Neural cell (in vitro differentiated cells): Measurements from ENCODE around the gene TTPAL. TPM values are rescaled to one million over a fixed set of nuclear protein-coding genes. Genes with fewer than 3 reads are reported as not detected.

ENCODE experiments used
- H2AFZ ChIP-seq: fragments of 200-600, 300-800 bp; sonication (generic), shearing (Covaris generic); 2 replicates; pipeline ENCODE4 v1.6.0; 2014; ENCODE audit warnings: low read depth, mild to moderate bottlenecking, antibody characterized with exemption, low read length, moderate library complexity
- H3F3A ChIP-seq: fragments of 200-600 bp; shearing (Covaris generic); 2 replicates; pipeline ENCODE4 v1.6.1; 2016; ENCODE audit warnings: mild to moderate bottlenecking, moderate library complexity, mixed read lengths, antibody characterized with exemption, low read length; ENCODE audit not compliant: insufficient read depth, poor library complexity, severe bottlenecking
- H3K27ac ChIP-seq: fragments of 200-600, 300-800 bp; sonication (generic), shearing (Covaris generic); 2 replicates; pipeline ENCODE4 v1.5.1; 2014; ENCODE audit warnings: mild to moderate bottlenecking, low read length, moderate library complexity
- H3K27me3 ChIP-seq: fragments of 300-800, 200-600 bp; sonication (generic), shearing (Covaris generic); 2 replicates; pipeline ENCODE4 v1.6.0; 2014; ENCODE audit warnings: mild to moderate bottlenecking, low read depth, low read length, moderate library complexity; ENCODE audit not compliant: insufficient read depth
- H3K36me3 ChIP-seq: fragments of 300-800, 200-600 bp; sonication (generic), shearing (Covaris generic); 2 replicates; pipeline ENCODE4 v1.5.1; 2014; ENCODE audit warnings: mild to moderate bottlenecking, antibody characterized with exemption, low read length, moderate library complexity; ENCODE audit not compliant: insufficient read depth
- H3K4me2 ChIP-seq: fragments of 300-800, 200-600 bp; sonication (generic), shearing (Covaris generic); 2 replicates; pipeline ENCODE4 v1.6.0; 2014; ENCODE audit warnings: mild to moderate bottlenecking, low read length
- H3K4me3 ChIP-seq: fragments of 300-800, 200-600 bp; sonication (generic), shearing (Covaris generic); 2 replicates; pipeline ENCODE4 v1.5.1; 2014; ENCODE audit warnings: mild to moderate bottlenecking, low read length, moderate library complexity
- H3K79me2 ChIP-seq: fragments of 200-600 bp; shearing (Covaris generic); replicated peaks from 2 replicates; pipeline ENCODE4 v1.6.0; 2014; ENCODE audit warnings: mild to moderate bottlenecking, low read length, moderate library complexity; ENCODE audit not compliant: insufficient read depth
- H3K9ac ChIP-seq: fragments of 300-800, 200-600 bp; sonication (generic), shearing (Covaris generic); 2 replicates; pipeline ENCODE4 v1.6.1; 2016; ENCODE audit warnings: mild to moderate bottlenecking, low read length, mixed read lengths
- H3K9me2 ChIP-seq: fragments of 200-600 bp; shearing (Covaris generic); 2 replicates; pipeline ENCODE4 v1.6.1; 2016; ENCODE audit warnings: mild to moderate bottlenecking, low read length, mixed read lengths; ENCODE audit not compliant: insufficient read depth
- H3K9me3 ChIP-seq: fragments of 200-600, 300-800 bp; sonication (generic), shearing (Covaris generic); 2 replicates; pipeline ENCODE4 v1.6.1; 2016; ENCODE audit warnings: mild to moderate bottlenecking, mixed run types, low read length, moderate library complexity, mixed read lengths
- H4K20me1 ChIP-seq: fragments of 200-600 bp; shearing (Covaris generic); 2 replicates; pipeline ENCODE4 v1.6.1; 2016; ENCODE audit warnings: mild to moderate bottlenecking, mixed run types; ENCODE audit not compliant: insufficient read depth
- CTCF ChIP-seq: fragments of 450-650 bp; IDR thresholded peaks from 2 replicates; pipeline ENCODE4 v1.5.1; 2014; ENCODE audit warnings: antibody characterized with exemption, mild to moderate bottlenecking, moderate library complexity; ENCODE audit not compliant: poor library complexity, severe bottlenecking
- EP300 ChIP-seq: fragments of 450-650 bp; conservative IDR thresholded peaks from 2 replicates; pipeline ENCODE4 v1.6.1; 2014; ENCODE audit warnings: antibody characterized with exemption, mild to moderate bottlenecking, moderate library complexity; ENCODE audit not compliant: poor library complexity, severe bottlenecking
- EZH2 ChIP-seq: fragments of 200-600, 300-800 bp; shearing (Covaris generic), sonication (generic); IDR thresholded peaks from 2 replicates; pipeline ENCODE4 v1.6.1; 2014; ENCODE audit warnings: antibody characterized with exemption, low read length, borderline replicate concordance, mild to moderate bottlenecking; ENCODE audit not compliant: insufficient read depth, poor library complexity, severe bottlenecking
- MXI1 ChIP-seq: fragments of 450-650 bp; conservative IDR thresholded peaks from 2 replicates; pipeline ENCODE4 v1.6.1; 2014; ENCODE audit warnings: antibody characterized with exemption, mild to moderate bottlenecking; ENCODE audit not compliant: poor library complexity, severe bottlenecking
- POLR2AphosphoS5 ChIP-seq: IDR thresholded peaks from 2 replicates; pipeline ENCODE4 v1.6.1; 2012
- RAD21 ChIP-seq: fragments of 450-650 bp; conservative IDR thresholded peaks from 2 replicates; pipeline ENCODE4 v1.6.1; 2014; ENCODE audit warnings: antibody characterized with exemption, mild to moderate bottlenecking, moderate library complexity
- REST ChIP-seq: IDR thresholded peaks from 2 replicates; pipeline ENCODE4 v1.6.1; 2012; ENCODE audit warnings: borderline replicate concordance
- SMC3 ChIP-seq: fragments of 450-650 bp; conservative IDR thresholded peaks from 2 replicates; pipeline ENCODE4 v1.6.1; 2014; ENCODE audit warnings: antibody characterized with exemption, mild to moderate bottlenecking, moderate library complexity; ENCODE audit not compliant: poor library complexity
- TAF1 ChIP-seq: IDR thresholded peaks from 2 replicates; pipeline ENCODE4 v1.6.1; 2012; ENCODE audit warnings: low read depth
- polyA plus RNA-seq: library from polyadenylated mRNA; depleted of rRNA; stranded (reverse); fragments of >200 nt; gene quantifications from 2 replicates; pipeline ENCODE4 v1.2.3, GENCODE V29; 2014

Gene TTPAL
- polyA plus RNA-seq, 1 donor from 2014 or later: 11.2 TPM

GRCh38 chr20:44439318-44439717 is 36.4 kb upstream of the TTPAL start:
- Histone ChIP-seq H3K79me2 (no peaks in the 10 kb centered on the region), H3K9ac (no peak overlapping the region), H2AFZ (no peak overlapping the region), H3K36me3 (no peaks in the 10 kb centered on the region), H3K27ac (no peak overlapping the region), H3K9me3 (no peaks in the 10 kb centered on the region), H3K4me2 (no peak overlapping the region), H3K27me3 (no peaks in the 10 kb centered on the region), H4K20me1 (no peaks in the 10 kb centered on the region), H3K9me2 (no peaks in the 10 kb centered on the region), H3F3A (no peaks in the 10 kb centered on the region), H3K4me3 (no peak overlapping the region)
- TF ChIP-seq TAF1 (no peak), CTCF (no peak), EP300 (no peak), POLR2AphosphoS5 (no peak), SMC3 (no peak), EZH2 (no peak), REST (no peak), MXI1 (no peak), RAD21 (no peak)

- Histone ChIP-seq H3K9ac (no peak overlapping the region), H3K4me2 (no peak overlapping the region), H3K27me3 (no peaks in the 10 kb centered on the region), H3K36me3 (no peaks in the 10 kb centered on the region), H3F3A (no peaks in the 10 kb centered on the region), H4K20me1 (no peaks in the 10 kb centered on the region), H3K9me3 (no peaks in the 10 kb centered on the region), H3K9me2 (no peaks in the 10 kb centered on the region), H2AFZ (no peak overlapping the region), H3K4me3 (no peak overlapping the region), H3K79me2 (no peaks in the 10 kb centered on the region), H3K27ac (no peak overlapping the region)
- TF ChIP-seq RAD21: no peak
- no peak for TF ChIP-seq TAF1
- TF ChIP-seq SMC3: no peak
- no peak for TF ChIP-seq CTCF
- TF ChIP-seq POLR2AphosphoS5: no peak
- TF ChIP-seq EP300: no peak
- TF ChIP-seq REST: no peak
- no peak for TF ChIP-seq MXI1
- no peak for TF ChIP-seq EZH2
Observed at GRCh38 chr20:44442298-44443070, 33.2 kb upstream of the TTPAL start.
